SJCRH30 (cell line): ENCODE measurements around the gene ZNF622. TPM values are rescaled to one million over a fixed set of nuclear protein-coding genes. Genes with fewer than 3 reads are reported as not detected.
A peak's percentile ranks its signal among the peaks of the same experiment; 100 is the strongest.

Experiments used
- DNase-seq, 2 experiments: peaks; one replicate each; pipeline ENCODE4 v3.0.0-alpha.2; 2015 to 2020
- H3K27ac ChIP-seq: fragments of 250-450 bp; sonication (Bioruptor Pico); 2 replicates; pipeline ENCODE4 v1.5.1; 2020; ENCODE audit warnings: mild to moderate bottlenecking, moderate library complexity
- H3K27me3 ChIP-seq: fragments of 250-450 bp; sonication (Bioruptor Pico); 2 replicates; pipeline ENCODE4 v1.5.1; 2020; ENCODE audit warnings: mild to moderate bottlenecking, moderate library complexity
- H3K36me3 ChIP-seq: fragments of 250-450 bp; sonication (Bioruptor Pico); 2 replicates; pipeline ENCODE4 v1.5.1; 2020; ENCODE audit warnings: mild to moderate bottlenecking, moderate library complexity
- H3K4me1 ChIP-seq: fragments of 250-450 bp; sonication (Bioruptor Pico); 2 replicates; pipeline ENCODE4 v1.5.1; 2020; ENCODE audit warnings: mild to moderate bottlenecking, moderate library complexity
- H3K4me3 ChIP-seq: fragments of 250-450 bp; sonication (Bioruptor Pico); 2 replicates; pipeline ENCODE4 v1.5.1; 2020; ENCODE audit warnings: mild to moderate bottlenecking, moderate library complexity
- H3K9me3 ChIP-seq: fragments of 250-450 bp; sonication (Bioruptor Pico); replicated peaks from 2 replicates; pipeline ENCODE4 v1.5.1; 2020; ENCODE audit warnings: mild to moderate bottlenecking, moderate library complexity
- total RNA-seq: library from RNA; depleted of rRNA; stranded (reverse); fragments of >200 nt; shearing (Covaris generic); gene quantifications from 2 replicates; pipeline ENCODE4 v1.2.3, GENCODE V29; 2014

The ZNF622 gene
- total RNA-seq, 1 experiment from 2014 or later, result 15.8 TPM

DNA sequence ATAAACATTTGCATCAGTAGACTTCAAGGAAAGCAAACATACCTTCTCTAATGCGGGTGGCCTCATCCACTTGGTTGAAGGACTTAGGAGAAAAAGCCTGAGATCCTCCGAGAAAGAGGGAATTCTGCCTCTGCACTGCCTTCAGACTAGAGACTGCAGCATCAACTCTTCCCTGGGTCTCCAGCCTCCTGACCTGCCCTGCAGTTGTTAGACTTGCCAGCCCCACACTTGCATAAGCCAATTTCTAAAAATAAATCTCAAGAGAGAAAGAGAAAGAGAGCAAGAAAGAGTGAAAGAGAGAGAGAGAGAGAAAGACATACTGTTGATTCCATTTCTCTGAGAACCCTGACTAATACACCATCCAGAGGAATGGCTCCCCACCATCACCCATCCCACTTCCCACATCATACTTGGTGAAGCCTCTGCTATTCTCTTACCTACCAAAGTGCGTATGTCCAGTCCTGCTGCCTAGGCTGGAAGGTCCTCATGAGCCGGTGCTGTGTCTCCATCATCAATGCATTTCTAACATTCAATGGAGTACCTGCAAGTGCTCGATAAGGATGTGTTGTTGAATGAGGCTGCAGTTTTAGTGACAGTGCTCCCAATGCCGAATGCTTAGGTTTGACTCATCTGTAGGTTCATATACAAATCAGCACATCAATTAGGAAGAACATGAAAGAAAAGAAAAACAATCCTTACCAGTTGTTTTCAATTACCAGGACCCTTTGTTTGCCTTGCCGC, 35.1 kb downstream of the ZNF622 start:
- H3K4me1 ChIP-seq, result no peaks in the 10 kb centered on the region
- no peak overlapping the region for H3K4me3 ChIP-seq
- H3K36me3 ChIP-seq, result no peaks in the 10 kb centered on the region
- no peaks in the 10 kb centered on the region for H3K9me3 ChIP-seq
- no peak overlapping the region for H3K27ac ChIP-seq
- DNase-seq, result no peak
- H3K27me3 ChIP-seq, result no peaks in the 10 kb centered on the region

DNA sequence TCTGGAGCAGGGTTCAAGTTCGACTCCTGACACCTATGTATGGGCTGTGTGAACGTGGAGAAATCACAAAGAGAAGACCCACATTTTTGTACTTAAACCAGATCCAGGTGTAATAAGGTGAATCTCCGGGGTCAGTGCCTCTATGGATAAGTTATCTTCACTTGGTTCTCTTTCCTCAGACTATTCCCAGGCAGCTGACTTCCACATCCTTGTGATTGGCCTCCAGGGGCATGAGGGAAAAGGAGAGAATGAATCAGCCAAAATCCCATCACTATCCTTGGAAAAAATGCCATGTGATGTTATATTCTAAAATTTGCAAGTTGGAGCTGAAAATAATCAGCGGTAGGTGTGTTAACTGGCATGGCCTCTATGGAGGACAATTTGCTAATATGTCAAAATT, 37.2 kb downstream of the ZNF622 start:
- DNase-seq, result no peak
- H3K27me3 ChIP-seq, result no peaks in the 10 kb centered on the region
- no peak overlapping the region for H3K4me3 ChIP-seq
- H3K4me1 ChIP-seq, result no peaks in the 10 kb centered on the region
- H3K27ac ChIP-seq, result no peak overlapping the region
- no peaks in the 10 kb centered on the region for H3K9me3 ChIP-seq
- no peaks in the 10 kb centered on the region for H3K36me3 ChIP-seq

DNA sequence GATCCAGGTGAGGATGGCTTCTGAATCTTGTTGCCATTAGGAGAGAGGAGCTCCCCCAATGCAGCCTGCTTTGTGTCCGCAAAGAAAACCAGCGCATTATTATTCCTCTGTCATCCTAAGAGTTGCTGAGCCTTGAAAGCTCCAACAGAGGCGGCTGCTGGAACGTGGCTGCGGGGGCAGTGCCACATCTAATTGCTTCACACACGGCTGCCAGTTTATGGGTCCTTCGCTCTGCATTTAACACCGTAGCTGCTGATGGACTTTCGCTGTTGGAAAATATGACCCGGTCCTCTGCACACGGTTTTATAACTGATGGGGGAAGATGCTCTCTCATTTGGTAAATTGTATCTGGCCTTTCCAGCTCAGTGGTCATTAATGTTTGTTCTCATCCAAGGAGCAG, 38.0 kb downstream of the ZNF622 start:
- no peaks in the 10 kb centered on the region for H3K36me3 ChIP-seq
- DNase-seq, result no peak
- H3K27ac ChIP-seq, result no peak overlapping the region
- no peak overlapping the region for H3K4me3 ChIP-seq
- no peaks in the 10 kb centered on the region for H3K9me3 ChIP-seq
- H3K4me1 ChIP-seq, result no peaks in the 10 kb centered on the region
- H3K27me3 ChIP-seq, result no peaks in the 10 kb centered on the region

DNA sequence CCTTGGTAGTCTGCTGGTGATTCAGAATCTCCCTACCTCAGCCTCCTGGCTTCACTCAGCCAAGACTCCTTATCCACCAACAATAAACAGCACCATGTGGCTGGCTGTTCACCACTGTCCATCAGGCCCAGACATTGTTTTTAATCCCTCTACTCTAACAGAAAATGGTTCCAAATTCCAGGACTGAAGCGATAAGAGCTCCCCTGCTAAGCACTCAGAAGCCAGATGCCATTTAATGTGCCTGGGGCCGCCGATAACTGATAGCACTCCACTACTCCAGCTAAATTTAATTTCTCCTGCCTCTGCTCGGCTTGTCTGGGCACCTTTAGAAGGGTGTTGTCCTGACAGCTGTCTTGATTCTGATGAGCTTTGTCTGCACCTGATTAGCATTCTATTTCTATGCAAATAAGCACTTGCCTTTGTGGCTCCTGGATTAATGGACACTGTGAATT, 47.1 kb downstream of the ZNF622 start:
- no peak overlapping the region for H3K27ac ChIP-seq
- no peaks in the 10 kb centered on the region for H3K27me3 ChIP-seq
- no peaks in the 10 kb centered on the region for H3K36me3 ChIP-seq
- no peaks in the 10 kb centered on the region for H3K4me1 ChIP-seq
- no peaks in the 10 kb centered on the region for H3K9me3 ChIP-seq
- DNase-seq, result no peak
- no peak overlapping the region for H3K4me3 ChIP-seq

DNA sequence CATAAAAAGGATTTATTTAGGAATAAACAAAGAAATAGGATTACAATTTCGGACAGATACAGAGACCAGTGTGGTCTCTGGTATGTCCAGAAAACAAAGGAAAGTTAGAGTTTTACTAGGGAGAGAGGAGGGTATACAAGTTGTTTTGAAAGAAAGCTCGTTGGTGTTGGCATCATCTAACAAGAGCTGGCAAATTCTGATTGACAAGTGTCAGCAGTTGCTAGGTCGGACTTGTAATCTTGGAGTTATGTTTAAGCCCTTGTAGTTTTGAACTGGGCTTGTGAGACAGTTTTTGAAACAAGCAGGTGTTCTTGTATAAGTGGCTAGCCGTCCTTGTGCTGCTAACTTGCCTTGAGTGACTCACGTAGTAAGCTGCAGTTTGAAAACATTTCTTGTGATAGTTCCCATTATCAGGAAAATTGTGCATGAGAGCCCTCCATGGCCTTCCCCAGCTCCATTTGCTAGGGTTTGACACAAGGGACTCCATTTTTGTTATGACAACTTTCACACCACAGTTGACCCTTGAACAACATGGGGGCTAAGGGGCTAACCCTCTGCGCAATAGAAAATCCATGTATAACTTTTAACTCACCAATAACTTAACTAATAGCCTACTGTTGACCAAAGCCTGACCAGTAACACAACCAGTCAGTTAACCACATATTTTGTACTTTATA, 48.1 kb downstream of the ZNF622 start:
- H3K9me3 ChIP-seq, result no peaks in the 10 kb centered on the region
- H3K27me3 ChIP-seq, result no peaks in the 10 kb centered on the region
- no peaks in the 10 kb centered on the region for H3K36me3 ChIP-seq
- no peaks in the 10 kb centered on the region for H3K4me1 ChIP-seq
- H3K4me3 ChIP-seq, result no peak overlapping the region
- no peak overlapping the region for H3K27ac ChIP-seq
- no peak for DNase-seq

- no peaks in the 10 kb centered on the region for H3K9me3 ChIP-seq
- no peak for DNase-seq
- H3K27ac ChIP-seq, result no peak overlapping the region
- no peaks in the 10 kb centered on the region for H3K27me3 ChIP-seq
- H3K4me3 ChIP-seq, result no peak overlapping the region
- no peaks in the 10 kb centered on the region for H3K4me1 ChIP-seq
- H3K36me3 ChIP-seq, result no peaks in the 10 kb centered on the region
Observed at GRCh38 chr5:16414861-16415260, 50.7 kb downstream of the ZNF622 start.

DNA sequence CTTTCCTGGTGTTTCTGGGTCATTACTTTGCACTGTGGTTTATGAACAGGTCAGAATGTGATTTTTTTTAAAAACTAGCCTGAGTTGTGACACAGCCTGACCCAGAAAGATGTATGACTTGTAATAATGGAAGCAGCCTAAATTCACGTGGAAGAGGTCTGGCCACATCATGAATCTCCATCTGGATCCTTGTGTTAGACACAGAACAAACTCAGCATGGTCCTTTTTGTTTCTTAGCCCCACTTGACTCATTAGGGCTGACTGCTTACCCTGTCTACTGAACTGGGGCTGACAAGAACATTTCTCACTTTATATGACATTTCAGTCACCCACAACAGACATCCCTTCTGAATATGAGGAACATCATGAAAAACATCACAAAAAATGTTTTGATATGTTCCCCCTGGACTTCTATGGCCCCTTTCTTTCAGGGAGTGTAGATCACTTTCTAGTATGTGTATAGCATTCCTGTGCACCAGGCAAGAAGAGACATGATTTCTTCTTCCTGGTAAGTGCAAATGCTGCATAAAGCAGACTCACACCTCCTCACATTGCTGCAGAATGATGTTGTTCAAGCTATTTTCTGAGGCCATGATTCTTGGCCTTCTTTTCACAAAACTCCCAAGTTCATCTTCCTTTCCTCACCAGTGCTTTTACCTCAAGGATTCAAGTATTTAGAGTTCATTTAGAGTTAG, 52.3 kb downstream of the ZNF622 start:
- H3K27me3 ChIP-seq, result no peaks in the 10 kb centered on the region
- no peaks in the 10 kb centered on the region for H3K36me3 ChIP-seq
- no peak for DNase-seq
- H3K4me3 ChIP-seq, result no peak overlapping the region
- H3K9me3 ChIP-seq, result no peaks in the 10 kb centered on the region
- H3K27ac ChIP-seq, result no peak overlapping the region
- no peaks in the 10 kb centered on the region for H3K4me1 ChIP-seq

DNA sequence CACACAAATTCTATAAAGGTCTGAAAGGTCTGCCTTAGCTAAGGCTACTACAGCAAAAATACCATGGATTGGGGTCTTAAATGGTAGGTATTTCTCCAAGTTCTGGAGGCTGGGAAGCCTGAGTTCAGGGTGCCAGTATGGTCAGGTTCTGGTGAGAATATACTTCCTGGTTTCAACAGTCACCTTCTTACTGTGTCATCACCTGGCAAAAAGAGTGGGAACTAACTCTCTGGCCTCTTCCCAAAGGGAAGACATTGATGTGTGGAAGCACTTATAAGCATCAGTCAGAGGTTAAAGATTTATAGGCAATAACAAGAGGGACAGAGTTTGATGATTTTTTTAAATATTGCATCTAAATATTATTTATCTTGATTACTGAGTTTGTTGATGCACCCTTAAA, 53.0 kb downstream of the ZNF622 start:
- Histone ChIP-seq H3K27me3 (no peaks in the 10 kb centered on the region), H3K27ac (no peak overlapping the region), H3K4me1 (no peaks in the 10 kb centered on the region), H3K36me3 (no peaks in the 10 kb centered on the region), H3K4me3 (no peak overlapping the region), H3K9me3 (no peaks in the 10 kb centered on the region)
- no peak for DNase-seq

- H3K27me3 ChIP-seq, result no peaks in the 10 kb centered on the region
- no peak overlapping the region for H3K27ac ChIP-seq
- H3K9me3 ChIP-seq, result no peaks in the 10 kb centered on the region
- DNase-seq, result no peak
- no peaks in the 10 kb centered on the region for H3K36me3 ChIP-seq
- no peak overlapping the region for H3K4me3 ChIP-seq
- no peaks in the 10 kb centered on the region for H3K4me1 ChIP-seq
Observed at GRCh38 chr5:16411741-16412455, 53.7 kb downstream of the ZNF622 start.

DNA sequence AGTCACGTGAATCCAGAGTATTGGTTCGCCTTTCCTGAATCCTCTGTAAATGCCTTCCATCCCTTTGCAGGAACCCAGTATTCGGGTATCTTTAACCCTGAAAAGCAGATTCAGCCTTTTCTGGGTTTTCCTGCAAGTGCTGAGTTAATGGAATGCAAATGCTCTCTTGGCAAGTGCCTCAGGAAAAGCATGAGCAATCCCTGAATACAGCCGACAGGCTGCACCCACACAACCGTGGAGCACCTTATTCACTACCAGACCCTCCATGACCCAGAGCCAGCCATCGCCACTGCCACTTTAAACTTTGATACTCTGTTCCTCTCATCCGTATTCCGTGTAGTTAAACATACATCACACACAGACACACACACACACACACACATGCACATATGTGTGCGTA, 54.4 kb downstream of the ZNF622 start:
- H3K4me3 ChIP-seq, result no peak overlapping the region
- H3K9me3 ChIP-seq, result no peaks in the 10 kb centered on the region
- H3K4me1 ChIP-seq, result no peaks in the 10 kb centered on the region
- H3K27me3 ChIP-seq, result no peaks in the 10 kb centered on the region
- no peaks in the 10 kb centered on the region for H3K36me3 ChIP-seq
- DNase-seq, result no peak
- H3K27ac ChIP-seq, result no peak overlapping the region

DNA sequence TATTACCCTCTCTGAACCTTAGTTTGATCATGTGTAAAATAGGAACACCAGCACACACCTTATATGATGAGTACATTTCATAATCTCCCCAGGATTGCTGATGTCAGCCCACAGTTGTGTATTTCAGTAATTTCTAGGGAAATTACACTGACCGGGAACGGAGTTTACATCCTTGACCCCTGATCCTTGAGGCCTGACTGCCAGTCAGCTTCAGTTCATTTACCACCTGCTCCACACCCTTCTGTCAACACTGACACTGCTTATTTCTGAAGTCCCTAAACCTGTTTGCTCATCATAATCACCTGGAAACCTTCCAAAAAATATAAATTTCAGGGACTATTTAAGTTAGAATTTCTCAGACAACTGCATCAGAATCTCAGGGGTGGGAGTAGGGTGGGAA, 55.3 kb downstream of the ZNF622 start:
- Histone ChIP-seq H3K9me3 (no peaks in the 10 kb centered on the region), H3K27me3 (no peaks in the 10 kb centered on the region), H3K4me3 (no peak overlapping the region), H3K4me1 (no peaks in the 10 kb centered on the region), H3K36me3 (no peaks in the 10 kb centered on the region), H3K27ac (no peak overlapping the region)
- DNase-seq, result no peak

GRCh38 chr5:16406630-16407029, 59.0 kb downstream of the ZNF622 start:
- H3K27ac ChIP-seq, result no peak overlapping the region
- H3K9me3 ChIP-seq, result no peaks in the 10 kb centered on the region
- H3K36me3 ChIP-seq, result no peaks in the 10 kb centered on the region
- H3K4me3 ChIP-seq, result no peak overlapping the region
- peak in 1 of 2 experiments; percentile 8 for DNase-seq
- H3K27me3 ChIP-seq, result no peaks in the 10 kb centered on the region
- H3K4me1 ChIP-seq, result no peaks in the 10 kb centered on the region

DNA sequence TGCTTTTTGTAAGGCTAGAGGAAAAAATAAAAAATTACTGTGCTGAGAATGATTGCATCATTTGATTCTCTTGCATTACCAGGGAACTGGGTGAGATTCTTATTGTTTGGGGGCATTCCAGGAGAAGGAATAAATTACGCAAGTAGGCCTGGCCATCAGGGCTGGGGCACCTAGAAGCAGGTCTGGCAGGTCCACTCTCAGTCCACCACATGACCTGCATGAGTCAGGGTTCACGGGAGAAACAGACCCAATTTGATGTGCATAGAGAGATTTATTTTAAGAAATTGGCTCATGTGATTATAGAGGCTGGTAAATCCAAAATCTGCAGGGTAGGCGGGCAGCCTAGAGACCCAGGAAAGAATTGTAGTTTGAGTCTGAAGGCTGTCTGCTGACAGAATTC, 59.6 kb downstream of the ZNF622 start:
- Histone ChIP-seq H3K4me1 (no peaks in the 10 kb centered on the region), H3K27me3 (no peaks in the 10 kb centered on the region)
- DNase-seq, result no peak

More for the DNA sequence above, 59.6 kb downstream of the ZNF622 start:
- Histone ChIP-seq H3K4me3 (no peak overlapping the region), H3K27ac (no peak overlapping the region), H3K36me3 (no peaks in the 10 kb centered on the region), H3K9me3 (no peaks in the 10 kb centered on the region)
